HG03558 (cell line): ENCODE measurements around the gene FAT1.

Experiments
- ATAC-seq: cut with Tn5 transposase; IDR thresholded peaks from one replicate; pipeline ENCODE4 v1.9.1; 2021; ENCODE audit warnings: moderate number of reproducible peaks; ENCODE audit not compliant: unreplicated experiment; ENCODE audit errors: extremely low read depth

FAT1 gene

GRCh38 chr4:186627226-186627865 lies 96.3 kb downstream of the FAT1 start:
- ATAC-seq: no peak

- ATAC-seq: no peak
These were observed 98.7 kb downstream of the FAT1 start for GRCh38 chr4:186624951-186625350.

GRCh38 chr4:186623546-186623945 lies 100.1 kb downstream of the FAT1 start:
- no peak for ATAC-seq

- ATAC-seq: no peak
These were observed 100.7 kb downstream of the FAT1 start for GRCh38 chr4:186622788-186623464.

GRCh38 chr4:186621959-186622553 lies 101.6 kb downstream of the FAT1 start:
- no peak for ATAC-seq

- no peak for ATAC-seq
These were observed 104.6 kb downstream of the FAT1 start for GRCh38 chr4:186619088-186619487.

- ATAC-seq: no peak
These were observed 105.7 kb downstream of the FAT1 start for GRCh38 chr4:186617921-186618320.

- no peak for ATAC-seq
These were observed 116.2 kb downstream of the FAT1 start for GRCh38 chr4:186607490-186607889.

- ATAC-seq: no peak
These were observed 117.1 kb downstream of the FAT1 start for GRCh38 chr4:186606591-186606992.

GRCh38 chr4:186605261-186605865 lies 118.3 kb downstream of the FAT1 start:
- ATAC-seq: no peak

GRCh38 chr4:186604124-186604807 lies 119.4 kb downstream of the FAT1 start:
- ATAC-seq: no peak

GRCh38 chr4:186602978-186603377 lies 120.7 kb downstream of the FAT1 start:
- no peak for ATAC-seq

GRCh38 chr4:186599483-186599882 lies 124.2 kb downstream of the FAT1 start:
- no peak for ATAC-seq

GRCh38 chr4:186598686-186599085 lies 125.0 kb downstream of the FAT1 start:
- ATAC-seq: no peak

- no peak for ATAC-seq
These were observed 126.7 kb downstream of the FAT1 start for GRCh38 chr4:186596850-186597390.

- ATAC-seq: no peak
These were observed 127.3 kb downstream of the FAT1 start for GRCh38 chr4:186596346-186596745.

- ATAC-seq: no peak
These were observed 130.1 kb downstream of the FAT1 start for GRCh38 chr4:186593587-186593973.

- ATAC-seq: no peak
These were observed 130.6 kb downstream of the FAT1 start for GRCh38 chr4:186592966-186593586.

- ATAC-seq: no peak
These were observed 131.2 kb downstream of the FAT1 start for GRCh38 chr4:186592445-186592844.

GRCh38 chr4:186591651-186592050 lies 132.0 kb downstream of the FAT1 start:
- no peak for ATAC-seq
